ENCODE results near the gene GRID1.

DNA sequence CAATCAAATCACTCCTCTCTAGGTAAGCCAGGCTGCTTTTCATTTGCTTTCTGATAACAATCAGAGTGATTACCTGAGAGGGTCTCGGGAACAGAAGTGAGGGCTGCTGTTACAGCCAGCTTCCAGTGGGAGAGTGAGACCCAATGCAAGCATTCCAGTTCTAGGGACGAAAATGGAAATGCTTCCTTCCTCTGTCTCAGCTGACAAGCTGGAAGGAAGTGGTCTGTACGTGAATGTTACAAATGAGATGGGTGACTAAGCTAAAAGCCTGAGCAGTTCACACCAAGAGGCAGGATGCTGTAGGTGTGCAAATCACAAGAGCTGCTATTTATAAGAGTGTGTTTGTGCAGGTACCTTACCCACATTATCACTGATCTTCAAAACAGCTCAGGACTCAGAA is 772.4 kb downstream of the GRID1 start:
- TF ChIP-seq, protein P1, sequence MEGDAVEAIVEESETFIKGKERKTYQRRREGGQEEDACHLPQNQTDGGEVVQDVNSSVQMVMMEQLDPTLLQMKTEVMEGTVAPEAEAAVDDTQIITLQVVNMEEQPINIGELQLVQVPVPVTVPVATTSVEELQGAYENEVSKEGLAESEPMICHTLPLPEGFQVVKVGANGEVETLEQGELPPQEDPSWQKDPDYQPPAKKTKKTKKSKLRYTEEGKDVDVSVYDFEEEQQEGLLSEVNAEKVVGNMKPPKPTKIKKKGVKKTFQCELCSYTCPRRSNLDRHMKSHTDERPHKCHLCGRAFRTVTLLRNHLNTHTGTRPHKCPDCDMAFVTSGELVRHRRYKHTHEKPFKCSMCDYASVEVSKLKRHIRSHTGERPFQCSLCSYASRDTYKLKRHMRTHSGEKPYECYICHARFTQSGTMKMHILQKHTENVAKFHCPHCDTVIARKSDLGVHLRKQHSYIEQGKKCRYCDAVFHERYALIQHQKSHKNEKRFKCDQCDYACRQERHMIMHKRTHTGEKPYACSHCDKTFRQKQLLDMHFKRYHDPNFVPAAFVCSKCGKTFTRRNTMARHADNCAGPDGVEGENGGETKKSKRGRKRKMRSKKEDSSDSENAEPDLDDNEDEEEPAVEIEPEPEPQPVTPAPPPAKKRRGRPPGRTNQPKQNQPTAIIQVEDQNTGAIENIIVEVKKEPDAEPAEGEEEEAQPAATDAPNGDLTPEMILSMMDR (IDR thresholded peaks at IDR 0.05 in 2 of 3, conservative IDR thresholded peaks at IDR 0.05 in 1 of 3; ENCODE audit: control insufficient read depth in 2 of 3, extremely low read depth in 1 of 3, insufficient read depth in 1 of 3, low read depth in 3 of 3, low read length in 3 of 3) = no peak
- TF ChIP-seq, protein P2, sequence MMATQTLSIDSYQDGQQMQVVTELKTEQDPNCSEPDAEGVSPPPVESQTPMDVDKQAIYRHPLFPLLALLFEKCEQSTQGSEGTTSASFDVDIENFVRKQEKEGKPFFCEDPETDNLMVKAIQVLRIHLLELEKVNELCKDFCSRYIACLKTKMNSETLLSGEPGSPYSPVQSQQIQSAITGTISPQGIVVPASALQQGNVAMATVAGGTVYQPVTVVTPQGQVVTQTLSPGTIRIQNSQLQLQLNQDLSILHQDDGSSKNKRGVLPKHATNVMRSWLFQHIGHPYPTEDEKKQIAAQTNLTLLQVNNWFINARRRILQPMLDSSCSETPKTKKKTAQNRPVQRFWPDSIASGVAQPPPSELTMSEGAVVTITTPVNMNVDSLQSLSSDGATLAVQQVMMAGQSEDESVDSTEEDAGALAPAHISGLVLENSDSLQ (IDR thresholded peaks at IDR 0.05) = no peak
- TF ChIP-seq CEBPB (IDR thresholded peaks at IDR 0.05; ENCODE audit: borderline replicate concordance in 1 of 2, low read depth in 2 of 2, low read length in 2 of 2) = no peak
- TF ChIP-seq MXI1 (IDR thresholded peaks at IDR 0.05; ENCODE audit: low read depth, low read length) = no peak
- TF ChIP-seq YY1 (IDR thresholded peaks at IDR 0.05; ENCODE audit: low read depth, low read length) = no peak
- no peak for TF ChIP-seq CBFB (IDR thresholded peaks at IDR 0.05; ENCODE audit: low read depth)
- no peak for TF ChIP-seq RAD21 (IDR thresholded peaks at IDR 0.05; ENCODE audit: insufficient read depth, low read depth, low read length)
- no peak for TF ChIP-seq MEF2A (IDR thresholded peaks at IDR 0.05; ENCODE audit: insufficient read depth, low read depth, low read length)
- TF ChIP-seq ZZZ3 (IDR thresholded peaks at IDR 0.05; ENCODE audit: control insufficient read depth, insufficient read length, low read depth) = no peak
- no peak for TF ChIP-seq ESRRA (IDR thresholded peaks at IDR 0.05; ENCODE audit: low read length)
- TF ChIP-seq HDAC2 (IDR thresholded peaks at IDR 0.05) = no peak
- TF ChIP-seq, protein P3, sequence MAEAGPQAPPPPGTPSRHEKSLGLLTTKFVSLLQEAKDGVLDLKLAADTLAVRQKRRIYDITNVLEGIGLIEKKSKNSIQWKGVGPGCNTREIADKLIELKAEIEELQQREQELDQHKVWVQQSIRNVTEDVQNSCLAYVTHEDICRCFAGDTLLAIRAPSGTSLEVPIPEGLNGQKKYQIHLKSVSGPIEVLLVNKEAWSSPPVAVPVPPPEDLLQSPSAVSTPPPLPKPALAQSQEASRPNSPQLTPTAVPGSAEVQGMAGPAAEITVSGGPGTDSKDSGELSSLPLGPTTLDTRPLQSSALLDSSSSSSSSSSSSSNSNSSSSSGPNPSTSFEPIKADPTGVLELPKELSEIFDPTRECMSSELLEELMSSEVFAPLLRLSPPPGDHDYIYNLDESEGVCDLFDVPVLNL (IDR thresholded peaks at IDR 0.05; ENCODE audit: low read depth, low read length) = no peak
- TF ChIP-seq, protein P4, sequence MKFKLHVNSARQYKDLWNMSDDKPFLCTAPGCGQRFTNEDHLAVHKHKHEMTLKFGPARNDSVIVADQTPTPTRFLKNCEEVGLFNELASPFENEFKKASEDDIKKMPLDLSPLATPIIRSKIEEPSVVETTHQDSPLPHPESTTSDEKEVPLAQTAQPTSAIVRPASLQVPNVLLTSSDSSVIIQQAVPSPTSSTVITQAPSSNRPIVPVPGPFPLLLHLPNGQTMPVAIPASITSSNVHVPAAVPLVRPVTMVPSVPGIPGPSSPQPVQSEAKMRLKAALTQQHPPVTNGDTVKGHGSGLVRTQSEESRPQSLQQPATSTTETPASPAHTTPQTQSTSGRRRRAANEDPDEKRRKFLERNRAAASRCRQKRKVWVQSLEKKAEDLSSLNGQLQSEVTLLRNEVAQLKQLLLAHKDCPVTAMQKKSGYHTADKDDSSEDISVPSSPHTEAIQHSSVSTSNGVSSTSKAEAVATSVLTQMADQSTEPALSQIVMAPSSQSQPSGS (IDR thresholded peaks at IDR 0.05; ENCODE audit: low read length) = no peak
